M059J (cell line): Measurements from ENCODE around the gene SNAPC4. TPM values are rescaled to one million over a fixed set of nuclear protein-coding genes. Genes with fewer than 3 reads are reported as not detected.
"Not testable (repeated sequence)": the region's sequence is repeated elsewhere in the genome, so short reads cannot be mapped to it uniquely, and the experiment has no call there.

Experiments used
- DNase-seq: peaks from one replicate; pipeline ENCODE4 v3.0.0-alpha.2; 2012; ENCODE audit warnings: low read depth
- total RNA-seq: library from RNA; depleted of rRNA; stranded (reverse); fragments of >200 nt; shearing (Covaris generic); gene quantifications from 2 replicates; pipeline ENCODE4 v1.2.3, GENCODE V29; 2014

SNAPC4 gene
- total RNA-seq, 1 experiment from 2014 or later = 8.1 TPM

GRCh38 chr9:136410500-136411287 is 10.7 kb upstream of the SNAPC4 start, which contains the start of the genes ENTR1 and PMPCA:
ENTR1 (minus strand) TSS chr9:136410614; CDS start chr9:136410397, 217 bp downstream.
PMPCA (plus strand) TSS chr9:136410658; CDS start chr9:136410669, 11 bp downstream.
- DNase-seq = peak; percentile 87

GRCh38 chr9:136409557-136410455 is 9.8 kb upstream of the SNAPC4 start:
- peak; percentile 27 for DNase-seq

- DNase-seq = no peak
These were observed 7.9 kb upstream of the SNAPC4 start for GRCh38 chr9:136407911-136408310.

- DNase-seq = not testable (repeated sequence)
These were observed 7.1 kb upstream of the SNAPC4 start for GRCh38 chr9:136407061-136407460.

- not testable (repeated sequence) for DNase-seq
These were observed 5.9 kb upstream of the SNAPC4 start for GRCh38 chr9:136405904-136406303.

GRCh38 chr9:136405481-136405880 is 5.5 kb upstream of the SNAPC4 start:
- no peak for DNase-seq

GRCh38 chr9:136404801-136405136 is 4.8 kb upstream of the SNAPC4 start:
- DNase-seq = no peak

- no peak for DNase-seq
These were observed 4.2 kb upstream of the SNAPC4 start for GRCh38 chr9:136403915-136404800.

- DNase-seq = no peak
These were observed 3.6 kb upstream of the SNAPC4 start for GRCh38 chr9:136403538-136403914.

- DNase-seq = no peak
These were observed 2.1 kb upstream of the SNAPC4 start for GRCh38 chr9:136402067-136402466.

GRCh38 chr9:136401173-136401922 is 1.4 kb upstream of the SNAPC4 start:
- peak; percentile 39 for DNase-seq

GRCh38 chr9:136399176-136400037 is 563 bp downstream of the SNAPC4 start:
- peak; percentile 20 for DNase-seq

- DNase-seq = no peak
These were observed 1.7 kb downstream of the SNAPC4 start for GRCh38 chr9:136398286-136398685.

GRCh38 chr9:136397643-136398042 is 2.3 kb downstream of the SNAPC4 start:
- no peak for DNase-seq

- DNase-seq = no peak
These were observed 3.8 kb downstream of the SNAPC4 start for GRCh38 chr9:136396219-136396515.

GRCh38 chr9:136395345-136396218 is 4.4 kb downstream of the SNAPC4 start:
- DNase-seq = no peak

GRCh38 chr9:136395020-136395340 is 5.0 kb downstream of the SNAPC4 start:
- DNase-seq = no peak

- no peak for DNase-seq
These were observed 5.5 kb downstream of the SNAPC4 start for GRCh38 chr9:136394312-136395019.

GRCh38 chr9:136393531-136393930 is 6.4 kb downstream of the SNAPC4 start:
- DNase-seq = no peak
